Trophoblast cell (in vitro differentiated cells and primary cell): ENCODE data around the gene KLHDC8A.

Experiments used
- DNase-seq, 2 donors: peaks; one replicate each; pipeline ENCODE4 v3.0.0-alpha.2; 2016
- H2AFZ ChIP-seq: 2 replicates; pipeline ENCODE4 v1.6.1; 2013; ENCODE audit warnings: low read length, moderate library complexity, mild to moderate bottlenecking; ENCODE audit not compliant: insufficient read depth, poor library complexity
- H2AK5ac ChIP-seq: 2 replicates; pipeline ENCODE4 v1.6.1; 2013; ENCODE audit warnings: mild to moderate bottlenecking, low read length
- H2BK120ac ChIP-seq: 2 replicates; pipeline ENCODE4 v1.6.1; 2013; ENCODE audit warnings: low read length, mild to moderate bottlenecking, moderate library complexity; ENCODE audit not compliant: insufficient read depth, poor library complexity
- H2BK12ac ChIP-seq: 2 replicates; pipeline ENCODE4 v1.6.1; 2013; ENCODE audit warnings: mild to moderate bottlenecking, low read length, moderate library complexity
- H2BK5ac ChIP-seq: 2 replicates; pipeline ENCODE4 v1.6.1; 2013; ENCODE audit warnings: low read length, low read depth, moderate library complexity, mild to moderate bottlenecking; ENCODE audit not compliant: poor library complexity
- H3K14ac ChIP-seq: 2 replicates; pipeline ENCODE4 v1.6.1; 2013; ENCODE audit warnings: mild to moderate bottlenecking, low read length
- H3K18ac ChIP-seq: 2 replicates; pipeline ENCODE4 v1.6.1; 2013; ENCODE audit warnings: mild to moderate bottlenecking, low read length
- H3K23ac ChIP-seq: 2 replicates; pipeline ENCODE4 v1.6.1; 2013; ENCODE audit warnings: low read length
- H3K27ac ChIP-seq: 2 replicates; pipeline ENCODE4 v1.5.1; 2013; ENCODE audit warnings: low read depth, mild to moderate bottlenecking, inconsistent platforms, low read length, moderate library complexity
- H3K27me3 ChIP-seq: 2 replicates; pipeline ENCODE4 v1.6.1; 2013; ENCODE audit warnings: inconsistent platforms, mild to moderate bottlenecking, low read length, moderate library complexity; ENCODE audit not compliant: insufficient read depth
- H3K36me3 ChIP-seq, 2 experiments: 1 replicate in 1 of 2; 2 replicates in 1 of 2; pipeline ENCODE4 v1.6.1; 2013; ENCODE audit warnings: low read length in 2 of 2, mild to moderate bottlenecking in 2 of 2, moderate library complexity in 1 of 2; ENCODE audit not compliant: insufficient read depth in 2 of 2, control insufficient read depth in 1 of 2
- H3K4ac ChIP-seq: 2 replicates; pipeline ENCODE4 v1.6.1; 2013; ENCODE audit warnings: low read depth, mild to moderate bottlenecking, low read length, moderate library complexity
- H3K4me1 ChIP-seq, 2 experiments: 1 replicate in 1 of 2; 2 replicates in 1 of 2; pipeline ENCODE4 v1.6.1; 2013; ENCODE audit warnings: low read length in 2 of 2, mild to moderate bottlenecking in 2 of 2, moderate library complexity in 1 of 2; ENCODE audit not compliant: insufficient read depth in 2 of 2, control insufficient read depth in 1 of 2
- H3K4me2 ChIP-seq: 2 replicates; pipeline ENCODE4 v1.6.1; 2013; ENCODE audit warnings: inconsistent platforms, mild to moderate bottlenecking, low read length, moderate library complexity
- H3K4me3 ChIP-seq: 2 replicates; pipeline ENCODE4 v1.5.1; 2013; ENCODE audit warnings: mild to moderate bottlenecking, low read depth, low read length, inconsistent platforms
- H3K79me1 ChIP-seq: one replicate; pipeline ENCODE4 v1.6.1; 2013; ENCODE audit warnings: low read length
- H3K79me2 ChIP-seq: 2 replicates; pipeline ENCODE4 v1.6.1; 2013; ENCODE audit warnings: low read length, mild to moderate bottlenecking; ENCODE audit not compliant: control insufficient read depth, insufficient read depth, poor library complexity
- H3K9ac ChIP-seq: 2 replicates; pipeline ENCODE4 v1.6.1; 2013; ENCODE audit warnings: mild to moderate bottlenecking, low read length
- H3K9me3 ChIP-seq: 2 replicates; pipeline ENCODE4 v1.6.1; 2013; ENCODE audit warnings: low read depth, mild to moderate bottlenecking, control low read depth, inconsistent platforms, low read length; ENCODE audit not compliant: insufficient read depth
- H4K12ac ChIP-seq: 2 replicates; pipeline ENCODE4 v1.6.1; 2013; ENCODE audit warnings: low read depth, mild to moderate bottlenecking, low read length, moderate library complexity
- H4K8ac ChIP-seq: 2 replicates; pipeline ENCODE4 v1.6.1; 2013; ENCODE audit warnings: low read depth, mild to moderate bottlenecking, low read length, moderate library complexity
- H4K91ac ChIP-seq: one replicate; pipeline ENCODE4 v1.6.1; 2013; ENCODE audit warnings: low read depth, mild to moderate bottlenecking, low read length, moderate library complexity
- WGBS: extraction: QIAGEN DNeasy Blood & Tissue Kit; methylation state at CpG from one replicate; pipeline ENCODE4 v1.1.7; 2013; ENCODE audit warnings: missing lambda C conversion rate; ENCODE audit not compliant: insufficient read length, insufficient coverage; ENCODE audit errors: extremely low coverage; 5-methylcytosine and 5-hydroxymethylcytosine counted together

The KLHDC8A gene

DNA sequence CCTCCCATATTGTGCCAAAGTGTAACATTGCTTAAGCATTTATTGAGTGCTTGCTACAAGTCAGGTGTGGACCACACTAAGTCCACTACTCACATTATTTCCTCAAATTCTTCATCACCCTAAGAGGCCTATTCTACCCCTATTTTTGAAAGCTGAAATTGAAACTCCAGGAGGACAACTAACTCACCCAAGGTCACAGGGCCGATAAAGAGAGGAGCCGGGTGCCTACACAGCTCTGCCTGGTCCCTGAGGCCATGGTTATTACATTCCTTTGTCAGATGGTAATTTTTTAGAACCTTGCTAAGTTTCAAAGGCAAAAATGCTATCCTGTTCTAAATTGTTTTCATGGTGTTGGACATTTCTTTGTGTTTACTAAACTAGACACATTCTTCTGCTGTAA lies 24.2 kb upstream of the KLHDC8A start:
- H3K4me3 ChIP-seq = no peak overlapping the region
- H2AFZ ChIP-seq = no peak overlapping the region
- H3K36me3 ChIP-seq = no peaks in the 10 kb centered on the region
- H3K14ac ChIP-seq = no peak overlapping the region
- H3K27me3 ChIP-seq = no peaks in the 10 kb centered on the region
- DNase-seq = peak in 1 of 2 donors; percentile 9
- no peak overlapping the region for H2BK5ac ChIP-seq
- H2BK120ac ChIP-seq = no peak overlapping the region
- H3K4me1 ChIP-seq = peaks cover 1 to 9% of the 10 kb centered on the region in 2 experiments
- H4K12ac ChIP-seq = no peak overlapping the region
- WGBS = no CpG with 5 or more reads among the region's 2 CpGs
- H3K79me2 ChIP-seq = no peaks in the 10 kb centered on the region
- no peaks in the 10 kb centered on the region for H3K79me1 ChIP-seq
- H2AK5ac ChIP-seq = no peak overlapping the region
- H4K8ac ChIP-seq = no peak overlapping the region
- H3K4me2 ChIP-seq = no peak overlapping the region
- no peak overlapping the region for H3K18ac ChIP-seq
- H3K27ac ChIP-seq = no peak overlapping the region
- H3K9ac ChIP-seq = no peak overlapping the region
- no peak overlapping the region for H3K23ac ChIP-seq
- no peaks in the 10 kb centered on the region for H3K9me3 ChIP-seq
- H4K91ac ChIP-seq = no peak overlapping the region
- H3K4ac ChIP-seq = no peak overlapping the region
- H2BK12ac ChIP-seq = no peak overlapping the region

DNA sequence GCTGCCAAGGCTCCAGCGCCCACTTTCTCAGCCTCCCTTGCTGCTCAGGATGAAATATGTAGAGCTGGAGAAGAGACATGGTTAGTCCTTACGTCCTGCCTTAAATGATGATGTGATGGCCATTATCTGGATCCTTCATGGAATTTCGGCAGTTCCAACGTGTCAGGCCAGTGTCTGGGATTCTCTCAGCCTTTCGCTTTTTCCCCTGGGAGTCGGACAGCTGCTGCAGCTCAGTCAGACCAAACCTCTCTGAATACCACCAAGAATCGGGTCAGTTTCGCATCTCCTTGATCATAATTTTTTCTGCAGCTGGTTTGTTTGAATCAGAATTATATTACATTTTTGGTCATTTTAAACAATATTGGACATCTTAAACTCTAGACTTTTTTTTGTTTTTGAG lies 22.3 kb upstream of the KLHDC8A start:
- Histone ChIP-seq H3K27me3 (no peaks in the 10 kb centered on the region), H2BK5ac (no peak overlapping the region), H3K79me1 (no peaks in the 10 kb centered on the region), H3K23ac (no peak overlapping the region), H3K79me2 (no peaks in the 10 kb centered on the region), H3K9ac (no peak overlapping the region), H3K18ac (no peak overlapping the region), H2AK5ac (no peak overlapping the region), H2BK12ac (no peak overlapping the region), H4K91ac (no peak overlapping the region), H3K4me2 (no peak overlapping the region), H4K8ac (no peak overlapping the region), H3K4me1 (peaks cover 0 to 7% of the 10 kb centered on the region in 2 experiments), H3K4ac (no peak overlapping the region), H4K12ac (no peak overlapping the region), H3K36me3 (no peaks in the 10 kb centered on the region), H3K27ac (no peak overlapping the region), H2AFZ (no peak overlapping the region), H2BK120ac (no peak overlapping the region), H3K14ac (no peak overlapping the region), H3K9me3 (no peaks in the 10 kb centered on the region), H3K4me3 (no peak overlapping the region)
- no CpG with 5 or more reads among the region's 8 CpGs for WGBS
- no peak for DNase-seq

DNA sequence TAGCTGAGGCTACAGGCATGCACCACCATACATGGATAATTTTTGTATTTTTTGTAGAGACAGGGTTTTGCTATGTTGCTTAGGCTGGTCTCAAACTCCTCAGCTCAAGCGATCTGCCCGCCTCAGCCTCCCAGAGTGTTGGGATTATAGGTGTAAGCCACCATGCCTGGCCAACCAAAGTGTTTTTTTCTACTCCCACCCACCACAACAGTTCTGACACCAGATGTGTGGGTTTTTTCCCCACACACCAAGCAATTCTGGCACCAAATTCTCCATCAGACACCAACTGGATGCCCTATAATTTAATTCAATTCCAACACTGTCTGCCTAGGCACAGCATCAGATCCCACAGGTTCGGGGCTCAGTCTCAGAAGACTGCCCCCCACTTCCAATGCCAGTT lies 20.6 kb upstream of the KLHDC8A start:
- no peak overlapping the region for H3K4me3 ChIP-seq
- no CpG with 5 or more reads among the region's 3 CpGs for WGBS
- no peak overlapping the region for H2BK120ac ChIP-seq
- H3K23ac ChIP-seq = no peak overlapping the region
- H2BK5ac ChIP-seq = no peak overlapping the region
- no peak overlapping the region for H3K27ac ChIP-seq
- no peak overlapping the region for H2AK5ac ChIP-seq
- H3K4me1 ChIP-seq = peaks cover 0 to 9% of the 10 kb centered on the region in 2 experiments
- no peaks in the 10 kb centered on the region for H3K9me3 ChIP-seq
- no peaks in the 10 kb centered on the region for H3K79me2 ChIP-seq
- H2AFZ ChIP-seq = no peak overlapping the region
- H3K27me3 ChIP-seq = no peaks in the 10 kb centered on the region
- no peak overlapping the region for H3K4ac ChIP-seq
- no peaks in the 10 kb centered on the region for H3K79me1 ChIP-seq
- H3K9ac ChIP-seq = no peak overlapping the region
- no peak overlapping the region for H3K4me2 ChIP-seq
- H3K36me3 ChIP-seq = no peaks in the 10 kb centered on the region
- no peak overlapping the region for H3K18ac ChIP-seq
- H2BK12ac ChIP-seq = no peak overlapping the region
- H4K91ac ChIP-seq = no peak overlapping the region
- DNase-seq = no peak
- no peak overlapping the region for H4K8ac ChIP-seq
- H4K12ac ChIP-seq = no peak overlapping the region
- no peak overlapping the region for H3K14ac ChIP-seq

DNA sequence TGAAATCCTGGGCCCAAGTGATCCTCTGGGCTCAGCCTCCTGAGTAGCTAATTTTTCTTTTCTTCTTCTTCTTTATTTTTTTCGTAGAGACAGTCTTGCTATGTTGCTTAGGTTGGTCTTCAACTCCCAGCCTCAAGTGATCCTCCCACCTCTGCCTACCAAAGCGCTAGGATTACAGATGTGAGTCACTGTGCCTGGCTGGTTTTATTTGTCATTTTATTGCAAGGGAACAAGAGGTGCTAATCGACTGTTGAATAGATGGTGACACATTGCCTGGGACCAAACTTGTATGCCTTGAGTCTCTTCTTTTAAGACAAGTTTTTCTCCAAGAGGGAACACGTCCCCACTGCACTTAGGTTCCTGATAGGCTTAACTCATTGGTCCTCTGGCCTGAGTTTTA lies 20.0 kb upstream of the KLHDC8A start:
- Histone ChIP-seq H3K27me3 (no peaks in the 10 kb centered on the region), H2AFZ (no peak overlapping the region), H3K4me3 (no peak overlapping the region), H2AK5ac (no peak overlapping the region), H4K91ac (no peak overlapping the region), H3K4ac (no peak overlapping the region), H2BK12ac (no peak overlapping the region), H3K4me2 (no peak overlapping the region), H3K79me1 (no peaks in the 10 kb centered on the region), H4K8ac (no peak overlapping the region), H2BK5ac (no peak overlapping the region), H2BK120ac (no peak overlapping the region), H3K36me3 (no peaks in the 10 kb centered on the region), H3K18ac (no peak overlapping the region), H3K23ac (no peak overlapping the region), H3K9me3 (no peaks in the 10 kb centered on the region), H3K9ac (no peak overlapping the region), H3K4me1 (peaks cover 4 to 13% of the 10 kb centered on the region in 2 experiments), H3K79me2 (no peaks in the 10 kb centered on the region), H4K12ac (no peak overlapping the region), H3K14ac (no peak overlapping the region), H3K27ac (no peak overlapping the region)
- DNase-seq = no peak
- no CpG with 5 or more reads among the region's 4 CpGs for WGBS
